Vagina (tissue), 2 donors: Measurements from ENCODE around the gene CRTC3.

Source experiments
- CTCF ChIP-seq, 3 experiments: fragments of 450-650 bp in 2 of 3; fragments of 200-600 bp in 1 of 3; sonication (generic) in 1 of 3; IDR thresholded peaks; one replicate each; pipeline ENCODE4 v1.5.1; 2017 to 2019; ENCODE audit warnings: antibody characterized with exemption in 3 of 3, mild to moderate bottlenecking in 2 of 3, moderate library complexity in 2 of 3
- POLR2A ChIP-seq, 2 donors: fragments of 450-650 bp; IDR thresholded peaks; one replicate each; pipeline ENCODE4 v1.6.1; 2017; ENCODE audit warnings: antibody characterized with exemption in 2 of 2, mild to moderate bottlenecking in 2 of 2, moderate library complexity in 2 of 2

GRCh38 chr15:90606641-90607040 lies 76.9 kb downstream of the CRTC3 start:
- TF ChIP-seq POLR2A (IDR thresholded peaks at IDR 0.05), result no peak
- no peak for TF ChIP-seq CTCF (IDR thresholded peaks at IDR 0.05)
